Glutamatergic neuron (in vitro differentiated cells): Measurements from ENCODE around the gene DCLK1. TPM values are rescaled to one million over a fixed set of nuclear protein-coding genes. Genes with fewer than 3 reads are reported as not detected.

Source experiments
- DNase-seq: peaks from one replicate; pipeline ENCODE4 v3.0.0; 2022
- H3K27ac Mint-ChIP-seq: one replicate; pipeline ENCODE4 v1.8.0; 2020; ENCODE audit warnings: mild to moderate bottlenecking, mixed read lengths, inconsistent platforms; ENCODE audit not compliant: unreplicated experiment
- H3K27me3 Mint-ChIP-seq: one replicate; pipeline ENCODE4 v1.8.0; 2020; ENCODE audit warnings: mild to moderate bottlenecking, moderate library complexity, mixed read lengths, inconsistent platforms; ENCODE audit not compliant: unreplicated experiment
- H3K36me3 Mint-ChIP-seq: one replicate; pipeline ENCODE4 v1.8.0; 2020; ENCODE audit warnings: mild to moderate bottlenecking, mixed read lengths, inconsistent platforms; ENCODE audit not compliant: unreplicated experiment
- H3K4me1 Mint-ChIP-seq: one replicate; pipeline ENCODE4 v1.8.0; 2020; ENCODE audit warnings: mild to moderate bottlenecking, low read depth, mixed read lengths, inconsistent platforms; ENCODE audit not compliant: unreplicated experiment
- H3K4me3 Mint-ChIP-seq: one replicate; pipeline ENCODE4 v1.8.0; 2020; ENCODE audit warnings: mild to moderate bottlenecking, mixed read lengths, inconsistent platforms; ENCODE audit not compliant: unreplicated experiment
- H3K9me3 Mint-ChIP-seq: one replicate; pipeline ENCODE4 v1.8.0; 2020; ENCODE audit warnings: mild to moderate bottlenecking, moderate library complexity, mixed read lengths, inconsistent platforms; ENCODE audit not compliant: unreplicated experiment
- total RNA-seq: library from RNA; stranded (reverse); fragmentation: NEBNext Ultra II Directional; extraction: Animal tissue kit (Norgen Biotek cat#: 25700); gene quantifications from one replicate; pipeline ENCODE4 v1.2.1, GENCODE V29; 2021; ENCODE audit not compliant: unreplicated experiment
- TF ChIP-seq, protein P1 (sequence below): fragments of 200-600 bp; sonication (generic); IDR thresholded peaks from one replicate; pipeline ENCODE4 v1.5.0; 2021; ENCODE audit not compliant: partially characterized antibody, unreplicated experiment

Gene DCLK1
- total RNA-seq, 1 donor from 2014 or later, result 63.9 TPM

DNA sequence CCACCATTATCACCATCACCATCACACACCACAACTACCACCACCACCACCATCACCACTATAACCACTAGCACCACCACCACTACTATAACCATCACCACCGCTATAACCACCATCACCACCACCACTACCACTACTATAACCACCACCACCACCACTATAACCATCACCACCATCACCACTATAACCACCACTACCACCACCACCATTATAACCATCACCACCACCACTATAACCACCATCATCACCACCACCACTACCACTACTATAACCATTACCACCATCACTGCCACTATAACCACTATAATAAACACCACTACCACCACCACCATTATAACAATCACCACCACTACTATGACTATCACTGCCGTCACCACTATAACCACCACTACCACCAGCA, 173.2 kb downstream of the DCLK1 start:
- Mint-ChIP-seq H3K4me3 (no peak overlapping the region), H3K4me1 (peaks cover 17% of the 10 kb centered on the region), H3K36me3 (peaks cover 5% of the 10 kb centered on the region), H3K27me3 (no peaks in the 10 kb centered on the region), H3K27ac (no peak overlapping the region), H3K9me3 (peaks cover 4% of the 10 kb centered on the region)
- DNase-seq, result no peak
- TF ChIP-seq, protein P1, sequence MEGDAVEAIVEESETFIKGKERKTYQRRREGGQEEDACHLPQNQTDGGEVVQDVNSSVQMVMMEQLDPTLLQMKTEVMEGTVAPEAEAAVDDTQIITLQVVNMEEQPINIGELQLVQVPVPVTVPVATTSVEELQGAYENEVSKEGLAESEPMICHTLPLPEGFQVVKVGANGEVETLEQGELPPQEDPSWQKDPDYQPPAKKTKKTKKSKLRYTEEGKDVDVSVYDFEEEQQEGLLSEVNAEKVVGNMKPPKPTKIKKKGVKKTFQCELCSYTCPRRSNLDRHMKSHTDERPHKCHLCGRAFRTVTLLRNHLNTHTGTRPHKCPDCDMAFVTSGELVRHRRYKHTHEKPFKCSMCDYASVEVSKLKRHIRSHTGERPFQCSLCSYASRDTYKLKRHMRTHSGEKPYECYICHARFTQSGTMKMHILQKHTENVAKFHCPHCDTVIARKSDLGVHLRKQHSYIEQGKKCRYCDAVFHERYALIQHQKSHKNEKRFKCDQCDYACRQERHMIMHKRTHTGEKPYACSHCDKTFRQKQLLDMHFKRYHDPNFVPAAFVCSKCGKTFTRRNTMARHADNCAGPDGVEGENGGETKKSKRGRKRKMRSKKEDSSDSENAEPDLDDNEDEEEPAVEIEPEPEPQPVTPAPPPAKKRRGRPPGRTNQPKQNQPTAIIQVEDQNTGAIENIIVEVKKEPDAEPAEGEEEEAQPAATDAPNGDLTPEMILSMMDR, result no peak

DNA sequence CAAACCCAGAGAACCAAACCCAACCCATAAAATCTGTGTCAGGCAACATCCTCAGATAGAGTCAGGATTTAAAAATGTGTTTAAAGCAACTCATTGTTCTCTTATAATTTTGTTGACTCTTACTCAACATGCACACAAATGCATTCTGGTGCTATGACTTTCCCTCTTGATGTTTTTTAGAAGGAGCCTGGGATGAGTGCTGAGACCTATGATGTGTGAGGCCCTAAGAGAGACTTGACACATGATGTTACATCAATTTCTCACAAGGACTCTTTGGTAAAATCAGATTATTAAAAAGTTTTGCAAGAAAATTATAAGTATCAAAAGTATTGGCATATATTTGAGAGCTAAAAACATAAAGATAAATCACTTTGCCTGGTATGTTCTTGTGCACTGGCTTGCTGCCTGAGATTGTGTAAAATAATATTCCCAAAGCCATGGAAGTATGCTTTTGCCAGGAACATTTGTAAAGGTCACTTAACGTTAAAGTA, 173.9 kb downstream of the DCLK1 start:
- H3K9me3 Mint-ChIP-seq, result peaks cover 4% of the 10 kb centered on the region
- TF ChIP-seq, protein P1, result no peak
- DNase-seq, result no peak
- H3K36me3 Mint-ChIP-seq, result peaks cover 4% of the 10 kb centered on the region
- no peak overlapping the region for H3K4me3 Mint-ChIP-seq
- no peaks in the 10 kb centered on the region for H3K27me3 Mint-ChIP-seq
- no peak overlapping the region for H3K27ac Mint-ChIP-seq
- H3K4me1 Mint-ChIP-seq, result peaks cover 20% of the 10 kb centered on the region

DNA sequence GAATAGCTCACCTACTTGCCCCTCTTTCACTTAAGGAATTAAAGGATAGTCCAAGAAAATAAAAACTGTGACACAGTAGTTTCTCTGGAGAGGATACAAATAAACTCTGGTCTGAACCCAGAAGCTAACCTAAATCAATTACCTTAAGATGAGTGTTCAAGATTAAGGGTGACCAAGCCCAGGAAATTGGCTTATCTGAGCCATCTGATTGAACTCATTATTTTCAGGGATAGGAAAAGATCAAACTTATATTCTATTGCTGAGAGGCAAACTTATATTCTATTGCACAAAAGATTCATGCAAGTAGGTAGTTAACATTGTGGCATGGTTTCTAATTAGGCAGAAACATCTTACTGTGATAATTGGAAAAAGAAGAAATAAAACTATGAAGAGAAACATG, 175.1 kb downstream of the DCLK1 start:
- no peak for DNase-seq
- Mint-ChIP-seq H3K27me3 (no peaks in the 10 kb centered on the region), H3K4me3 (no peak overlapping the region), H3K36me3 (no peaks in the 10 kb centered on the region), H3K9me3 (peaks cover 4% of the 10 kb centered on the region), H3K4me1 (peaks cover 20% of the 10 kb centered on the region), H3K27ac (no peak overlapping the region)
- TF ChIP-seq, protein P1, result no peak

DNA sequence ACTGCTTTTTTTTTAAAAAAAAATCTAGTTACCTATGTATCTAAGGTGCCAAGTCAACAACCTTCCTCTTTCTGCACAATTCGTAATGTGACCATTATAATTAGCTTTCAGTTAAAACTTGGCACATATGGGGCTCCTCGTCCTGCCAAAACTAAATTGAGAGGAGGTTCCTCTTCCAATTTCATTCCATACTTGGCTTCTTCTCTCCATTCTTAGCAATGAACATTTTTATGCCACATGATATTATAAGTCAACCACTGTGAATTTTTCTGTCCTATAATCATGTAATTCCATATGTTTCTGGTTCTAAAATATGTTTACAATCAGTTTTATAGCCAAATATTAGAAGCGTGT, 177.0 kb downstream of the DCLK1 start:
- Mint-ChIP-seq H3K27ac (peak overlapping the region; percentile 60), H3K9me3 (no peaks in the 10 kb centered on the region), H3K36me3 (no peaks in the 10 kb centered on the region), H3K4me1 (peaks cover 18% of the 10 kb centered on the region), H3K4me3 (peak overlapping the region; percentile 45), H3K27me3 (no peaks in the 10 kb centered on the region)
- TF ChIP-seq, protein P1, result no peak
- DNase-seq, result no peak

DNA sequence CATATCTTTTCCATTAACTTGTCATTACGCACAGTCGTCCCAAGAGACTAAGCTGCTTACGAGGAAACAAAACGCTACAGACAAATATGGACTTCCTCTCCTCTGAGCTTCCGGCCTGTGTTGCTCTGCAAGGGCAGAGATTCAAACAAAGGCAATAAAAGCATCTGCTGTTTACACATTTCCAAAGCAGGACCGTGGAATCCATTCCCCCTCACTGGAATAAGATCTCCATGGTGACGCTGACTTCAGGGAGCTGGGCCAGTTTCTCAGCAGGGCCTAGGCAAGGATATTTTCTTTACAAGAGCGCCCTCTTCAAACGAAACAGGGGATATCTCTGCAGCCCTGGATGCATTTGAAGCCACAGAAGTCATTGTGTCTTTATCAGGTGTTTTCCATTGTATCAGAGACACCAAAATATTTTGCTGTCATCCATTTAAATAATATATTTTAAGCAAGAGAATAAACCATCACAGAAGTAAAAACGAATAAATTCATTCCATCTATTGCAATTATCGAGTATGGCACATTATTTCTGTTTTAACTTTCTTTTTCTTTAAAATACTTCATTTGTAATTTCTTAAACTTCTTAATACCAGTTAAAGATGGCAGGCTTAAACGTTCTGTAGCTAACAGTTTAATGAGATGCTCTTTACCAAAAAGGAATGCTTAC, 177.5 kb downstream of the DCLK1 start:
- TF ChIP-seq, protein P1, result peak; percentile 68
- DNase-seq, result peak; percentile 59
- Mint-ChIP-seq H3K9me3 (peaks cover 2% of the 10 kb centered on the region), H3K27ac (peak overlapping the region; percentile 79), H3K4me3 (peak overlapping the region; percentile 58), H3K27me3 (no peaks in the 10 kb centered on the region), H3K36me3 (no peaks in the 10 kb centered on the region), H3K4me1 (peaks cover 17% of the 10 kb centered on the region)
